ENCODE results near the gene RGS11.
A peak's percentile ranks its signal among the peaks of the same experiment; 100 is the strongest.

RGS11 gene

GRCh38 chr16:275786-276232, at the start of gene RGS11:
TSS of gene RGS11 (minus strand) at chr16:275944. CDS start at chr16:275911, 33 bp downstream.
- H3K4me1 ChIP-seq (ENCODE audit: insufficient read depth, poor library complexity, severe bottlenecking): no peaks in the 10 kb centered on the region
- H3K4me3 ChIP-seq (ENCODE audit: severe bottlenecking): peak within 1 kb of the TSS; percentile 18
- H3K36me3 ChIP-seq (ENCODE audit: low read depth): no peaks in the 10 kb centered on the region
- no peak for DNase-seq (ENCODE audit: low spot score)
- TF ChIP-seq CTCF (IDR thresholded peaks at IDR 0.05; ENCODE audit: poor library complexity, severe bottlenecking): no peak
- H3K9me3 ChIP-seq (ENCODE audit: severe bottlenecking): no peaks in the 10 kb centered on the region
- peaks cover 12% of the 10 kb centered on the region for H3K27me3 ChIP-seq (ENCODE audit: insufficient read depth, poor library complexity, severe bottlenecking)
- no peak within 1 kb of the TSS for H3K27ac ChIP-seq (ENCODE audit: poor library complexity, severe bottlenecking)
- ATAC-seq (ENCODE audit: low read depth): no peak

- peaks cover 4% of the 10 kb centered on the region; the same call in 1 of the 2 replicates for H3K36me3 ChIP-seq (ENCODE audit: low read depth)
- no peaks in the 10 kb centered on the region for H3K9me3 ChIP-seq (ENCODE audit: severe bottlenecking)
- ATAC-seq (ENCODE audit: low read depth): no peak
- H3K4me1 ChIP-seq (ENCODE audit: insufficient read depth, poor library complexity, severe bottlenecking): peaks cover 18% of the 10 kb centered on the region
- H3K27ac ChIP-seq (ENCODE audit: poor library complexity, severe bottlenecking): no peak overlapping the region
- TF ChIP-seq CTCF (IDR thresholded peaks at IDR 0.05; ENCODE audit: poor library complexity, severe bottlenecking): no peak
- H3K27me3 ChIP-seq (ENCODE audit: insufficient read depth, poor library complexity, severe bottlenecking): no peaks in the 10 kb centered on the region
- DNase-seq (ENCODE audit: low spot score): no peak
- H3K4me3 ChIP-seq (ENCODE audit: severe bottlenecking): no peak overlapping the region
Observed at GRCh38 chr16:324451-325334, 48.9 kb upstream of the RGS11 start.

GRCh38 chr16:324201-324450, 48.4 kb upstream of the RGS11 start:
- ATAC-seq (ENCODE audit: low read depth) (no peak), DNase-seq (ENCODE audit: low spot score) (no peak)
- Histone ChIP-seq H3K9me3 (ENCODE audit: severe bottlenecking) (no peaks in the 10 kb centered on the region), H3K4me1 (ENCODE audit: insufficient read depth, poor library complexity, severe bottlenecking) (peaks cover 18% of the 10 kb centered on the region), H3K27ac (ENCODE audit: poor library complexity, severe bottlenecking) (no peak overlapping the region), H3K36me3 (ENCODE audit: low read depth) (peaks cover 8% of the 10 kb centered on the region; the same call in 1 of the 2 replicates), H3K27me3 (ENCODE audit: insufficient read depth, poor library complexity, severe bottlenecking) (no peaks in the 10 kb centered on the region), H3K4me3 (ENCODE audit: severe bottlenecking) (no peak overlapping the region)
- TF ChIP-seq CTCF (IDR thresholded peaks at IDR 0.05; ENCODE audit: poor library complexity, severe bottlenecking): no peak

- no peak overlapping the region for H3K4me3 ChIP-seq (ENCODE audit: severe bottlenecking)
- no peak for DNase-seq (ENCODE audit: low spot score)
- ATAC-seq (ENCODE audit: low read depth): no peak
- H3K27me3 ChIP-seq (ENCODE audit: insufficient read depth, poor library complexity, severe bottlenecking): no peaks in the 10 kb centered on the region
- H3K4me1 ChIP-seq (ENCODE audit: insufficient read depth, poor library complexity, severe bottlenecking): peaks cover 5% of the 10 kb centered on the region
- no peak for TF ChIP-seq CTCF (IDR thresholded peaks at IDR 0.05; ENCODE audit: poor library complexity, severe bottlenecking)
- no peaks in the 10 kb centered on the region for H3K9me3 ChIP-seq (ENCODE audit: severe bottlenecking)
- H3K36me3 ChIP-seq (ENCODE audit: low read depth): peaks cover 10% of the 10 kb centered on the region; the same call in 1 of the 2 replicates
- H3K27ac ChIP-seq (ENCODE audit: poor library complexity, severe bottlenecking): no peak overlapping the region
Observed at GRCh38 chr16:322476-323143, 46.9 kb upstream of the RGS11 start.

All from RWPE2 (cell line).